Osteoblast (primary cell): Measurements from ENCODE around the gene VSIG8. TPM values are rescaled to one million over a fixed set of nuclear protein-coding genes. Genes with fewer than 3 reads are reported as not detected.
"Not testable (repeated sequence)": the region's sequence is repeated elsewhere in the genome, so short reads cannot be mapped to it uniquely, and the experiment has no call there.

Source experiments
- DNase-seq: peaks from one replicate; pipeline ENCODE4 v3.0.0; 2011; ENCODE audit warnings: low spot score, mixed read lengths; ENCODE audit not compliant: insufficient read length; ENCODE audit errors: missing footprints
- H2AFZ ChIP-seq: 2 replicates; pipeline ENCODE4 v1.6.0; 2011; ENCODE audit warnings: mild to moderate bottlenecking, low read length
- H3K27ac ChIP-seq: 2 replicates; pipeline ENCODE4 v1.5.1; 2011; ENCODE audit warnings: mild to moderate bottlenecking, low read depth, low read length, moderate library complexity
- H3K27me3 ChIP-seq: 2 replicates; pipeline ENCODE4 v1.6.0; 2012; ENCODE audit warnings: mild to moderate bottlenecking, control low read depth, inconsistent platforms, low read length, moderate library complexity; ENCODE audit not compliant: insufficient read depth
- H3K36me3 ChIP-seq: 2 replicates; pipeline ENCODE4 v1.5.1; 2011; ENCODE audit warnings: mild to moderate bottlenecking, low read length, control low read depth, moderate library complexity; ENCODE audit not compliant: insufficient read depth
- H3K4me1 ChIP-seq: 2 replicates; pipeline ENCODE4 v1.5.1; 2011; ENCODE audit warnings: mild to moderate bottlenecking, low read length, control low read depth, moderate library complexity; ENCODE audit not compliant: insufficient read depth
- H3K4me2 ChIP-seq: 2 replicates; pipeline ENCODE4 v1.6.0; 2011; ENCODE audit warnings: mild to moderate bottlenecking, low read length; ENCODE audit not compliant: insufficient read depth
- H3K4me3 ChIP-seq: fragments of 200-600 bp; sonication (generic); 3 replicates; pipeline ENCODE4 v1.5.1; 2012; ENCODE audit warnings: mild to moderate bottlenecking, low read length, inconsistent platforms; ENCODE audit not compliant: insufficient read depth
- H3K79me2 ChIP-seq: 2 replicates; pipeline ENCODE4 v1.6.0; 2012; ENCODE audit warnings: mild to moderate bottlenecking, low read length, control low read depth, inconsistent platforms; ENCODE audit not compliant: insufficient read depth
- H3K9me3 ChIP-seq: 2 replicates; pipeline ENCODE4 v1.5.1; 2011; ENCODE audit warnings: low read depth, low read length, control low read depth
- H4K20me1 ChIP-seq: 2 replicates; pipeline ENCODE4 v1.6.0; 2012; ENCODE audit warnings: mild to moderate bottlenecking, low read length, control low read depth; ENCODE audit not compliant: insufficient read depth
- total RNA-seq: library from RNA; depleted of rRNA; stranded (reverse); fragments of >200 nt; gene quantifications from 2 replicates; pipeline ENCODE4 v1.2.3, GENCODE V29; 2012
- TF ChIP-seq, protein P1 (sequence below): IDR thresholded peaks from 2 replicates; pipeline ENCODE4 v1.5.1; 2011; ENCODE audit warnings: mild to moderate bottlenecking, low read depth, low read length, moderate library complexity; ENCODE audit errors: extremely low read depth

The VSIG8 gene
- total RNA-seq, 1 donor: not detected

DNA sequence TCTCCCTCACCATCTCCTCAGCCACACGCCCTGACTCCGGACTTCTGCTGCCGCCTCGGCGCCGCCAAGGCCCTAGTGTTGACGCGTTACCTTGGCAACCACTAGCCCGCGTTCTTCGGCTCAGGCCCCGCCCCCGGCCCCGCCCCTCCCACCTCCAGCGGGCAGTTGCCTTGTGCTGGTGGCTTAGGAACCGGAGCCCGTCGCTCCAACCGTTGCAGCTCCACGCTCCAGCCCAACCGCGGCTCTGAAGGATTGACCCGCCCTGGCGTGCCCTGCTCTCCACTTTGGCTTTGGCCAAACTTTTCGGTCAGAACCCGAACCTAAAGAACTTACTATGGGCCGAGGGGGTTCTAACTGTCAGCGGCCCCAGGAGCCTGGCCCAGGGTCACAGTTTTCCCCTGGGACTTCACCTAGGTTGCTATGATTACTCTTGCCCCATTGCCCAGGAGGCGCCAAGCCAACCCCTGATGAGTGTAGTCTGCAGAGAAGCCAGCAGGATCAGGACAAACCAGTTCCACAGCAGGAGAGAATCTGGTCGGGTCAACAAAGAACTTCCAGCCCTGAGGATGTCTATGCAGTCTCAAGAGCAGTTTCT lies 37.7 kb upstream of the VSIG8 start, which contains the start of gene CFAP45:
TSS of gene CFAP45 (minus strand) at position 80 of the 595 bp plus-strand sequence. CDS start at position 13, 67 bp downstream.
- peak; percentile 93 for DNase-seq
- TF ChIP-seq, protein P1, sequence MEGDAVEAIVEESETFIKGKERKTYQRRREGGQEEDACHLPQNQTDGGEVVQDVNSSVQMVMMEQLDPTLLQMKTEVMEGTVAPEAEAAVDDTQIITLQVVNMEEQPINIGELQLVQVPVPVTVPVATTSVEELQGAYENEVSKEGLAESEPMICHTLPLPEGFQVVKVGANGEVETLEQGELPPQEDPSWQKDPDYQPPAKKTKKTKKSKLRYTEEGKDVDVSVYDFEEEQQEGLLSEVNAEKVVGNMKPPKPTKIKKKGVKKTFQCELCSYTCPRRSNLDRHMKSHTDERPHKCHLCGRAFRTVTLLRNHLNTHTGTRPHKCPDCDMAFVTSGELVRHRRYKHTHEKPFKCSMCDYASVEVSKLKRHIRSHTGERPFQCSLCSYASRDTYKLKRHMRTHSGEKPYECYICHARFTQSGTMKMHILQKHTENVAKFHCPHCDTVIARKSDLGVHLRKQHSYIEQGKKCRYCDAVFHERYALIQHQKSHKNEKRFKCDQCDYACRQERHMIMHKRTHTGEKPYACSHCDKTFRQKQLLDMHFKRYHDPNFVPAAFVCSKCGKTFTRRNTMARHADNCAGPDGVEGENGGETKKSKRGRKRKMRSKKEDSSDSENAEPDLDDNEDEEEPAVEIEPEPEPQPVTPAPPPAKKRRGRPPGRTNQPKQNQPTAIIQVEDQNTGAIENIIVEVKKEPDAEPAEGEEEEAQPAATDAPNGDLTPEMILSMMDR: no peak
- Histone ChIP-seq H3K79me2 (no peaks in the 10 kb centered on the region), H3K4me2 (peak within 1 kb of the TSS; percentile 59), H2AFZ (peak within 1 kb of the TSS; percentile 26), H3K27ac (no peak within 1 kb of the TSS), H3K4me1 (peaks cover 18% of the 10 kb centered on the region), H4K20me1 (no peaks in the 10 kb centered on the region), H3K27me3 (no peaks in the 10 kb centered on the region), H3K9me3 (no peaks in the 10 kb centered on the region), H3K4me3 (peak within 1 kb of the TSS; percentile 41), H3K36me3 (no peaks in the 10 kb centered on the region)

DNA sequence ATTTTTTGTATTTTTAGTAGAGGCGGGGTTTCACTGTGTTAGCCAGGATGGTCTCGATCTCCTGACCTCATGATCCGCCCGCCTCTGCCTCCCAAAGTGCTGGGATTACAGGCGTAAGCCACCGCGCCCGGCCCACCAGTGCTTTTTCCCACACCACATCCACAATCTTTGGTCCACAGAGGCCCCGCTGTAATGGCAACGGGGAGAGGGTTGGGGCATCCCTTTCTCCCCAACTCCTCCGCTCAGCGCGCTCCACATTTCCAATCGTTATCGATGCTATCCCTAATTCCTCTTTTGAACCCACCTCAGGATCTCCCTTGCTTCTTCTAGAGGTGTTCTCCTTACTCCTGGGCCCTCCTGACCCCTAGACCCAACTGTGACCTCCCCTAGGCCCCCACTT lies 37.2 kb upstream of the VSIG8 start:
- not testable (repeated sequence) for H3K4me3 ChIP-seq, H3K4me2 ChIP-seq, H3K27me3 ChIP-seq, H3K36me3 ChIP-seq, DNase-seq, H4K20me1 ChIP-seq, H3K27ac ChIP-seq, H3K79me2 ChIP-seq, H3K9me3 ChIP-seq
- Histone ChIP-seq H3K4me1 (peaks cover 18% of the 10 kb centered on the region), H2AFZ (peak overlapping the region; percentile 26)

DNA sequence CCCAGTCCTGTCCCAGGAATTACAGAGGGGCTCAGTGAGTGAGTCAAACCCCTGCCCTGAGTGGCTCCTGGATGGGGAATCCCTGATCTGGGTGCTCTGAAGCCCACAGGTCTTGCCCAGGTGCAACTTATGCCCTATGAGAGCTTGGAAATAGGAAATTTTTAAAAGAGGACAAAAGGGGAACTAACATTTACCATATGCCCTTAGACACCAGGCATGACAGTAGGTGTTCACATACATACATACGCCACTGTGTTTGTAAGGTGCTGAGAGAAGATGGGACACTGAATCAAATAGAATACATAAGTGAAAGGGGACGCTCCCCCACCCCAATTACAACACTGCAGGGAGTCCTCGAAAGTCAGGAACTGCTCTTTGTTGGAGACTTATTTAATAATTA lies 36.1 kb upstream of the VSIG8 start:
- Histone ChIP-seq H4K20me1 (no peaks in the 10 kb centered on the region), H2AFZ (no peak overlapping the region), H3K36me3 (no peaks in the 10 kb centered on the region), H3K27ac (no peak overlapping the region), H3K4me1 (peaks cover 18% of the 10 kb centered on the region), H3K27me3 (no peaks in the 10 kb centered on the region), H3K4me3 (no peak overlapping the region), H3K79me2 (no peaks in the 10 kb centered on the region), H3K4me2 (no peak overlapping the region), H3K9me3 (no peaks in the 10 kb centered on the region)
- DNase-seq: no peak
- TF ChIP-seq, protein P1: no peak

- TF ChIP-seq, protein P1: no peak
- no peaks in the 10 kb centered on the region for H4K20me1 ChIP-seq
- H3K9me3 ChIP-seq: no peaks in the 10 kb centered on the region
- no peaks in the 10 kb centered on the region for H3K79me2 ChIP-seq
- no peak overlapping the region for H3K4me2 ChIP-seq
- no peak overlapping the region for H2AFZ ChIP-seq
- H3K36me3 ChIP-seq: no peaks in the 10 kb centered on the region
- no peaks in the 10 kb centered on the region for H3K27me3 ChIP-seq
- no peak overlapping the region for H3K4me3 ChIP-seq
- peaks cover 18% of the 10 kb centered on the region for H3K4me1 ChIP-seq
- no peak overlapping the region for H3K27ac ChIP-seq
- no peak for DNase-seq
These were observed 35.5 kb upstream of the VSIG8 start for GRCh38 chr1:159897962-159898361.
